K562 (cell line): ENCODE data around the gene SIX6.

Experiments
- AFF4 ChIP-seq: sonication (generic); formaldehyde crosslinking; IDR thresholded peaks from 2 replicates; pipeline ENCODE4 v1.8.0; 2023; ENCODE audit warnings: mild to moderate bottlenecking, missing genetic modification reagents
- CTCF ChIP-seq, 3 experiments: IDR thresholded peaks in 2 of 3; conservative IDR thresholded peaks in 1 of 3; 2 replicates each; pipeline ENCODE4 v1.5.1; 2011 to 2012; ENCODE audit warnings: low read length in 3 of 3, mild to moderate bottlenecking in 3 of 3, control low read depth in 2 of 3, improper control_type of control experiment in 1 of 3, inconsistent platforms in 1 of 3, low read depth in 1 of 3, mixed read lengths in 1 of 3, moderate library complexity in 1 of 3; ENCODE audit not compliant: insufficient read depth in 2 of 3
- HCFC1 ChIP-seq: IDR thresholded peaks from 2 replicates; pipeline ENCODE4 v1.6.1; 2012; ENCODE audit warnings: low read depth, low read length, improper control_type of control experiment
- MTA1 ChIP-seq: fragments of 450-650 bp; IDR thresholded peaks from 2 replicates; pipeline ENCODE4 v1.6.1; 2017; ENCODE audit warnings: borderline replicate concordance
- POLR2A ChIP-seq: fragments of 450-650 bp; conservative IDR thresholded peaks from 2 replicates; pipeline ENCODE4 v1.6.1; 2016
- SAFB ChIP-seq: fragments of 200-400 bp; formaldehyde crosslinking; IDR thresholded peaks from 2 replicates; pipeline ENCODE4 v1.6.1; 2017; ENCODE audit warnings: low read depth, low read length, borderline replicate concordance

- TF ChIP-seq CTCF (IDR thresholded peaks at IDR 0.05 in 2 of 3, conservative IDR thresholded peaks at IDR 0.05 in 1 of 3; ENCODE audit: insufficient read depth in 2 of 3, low read depth in 1 of 3, low read length in 3 of 3) (no peak), AFF4 (CRISPR knock-in tag) (no peak), HCFC1 (no peak), POLR2A (no peak), MTA1 (no peak), SAFB (no peak)
Observed at GRCh38 chr14:60537663-60538062, 28.7 kb downstream of the SIX6 start.
